T-helper 1 cell (primary cell): ENCODE data around the gene ZNF593OS.

Experiments
- DNase-seq, 5 donors: peaks; one replicate each; pipeline ENCODE4 v3.0.0-alpha.2; 2012 to 2020

The ZNF593OS gene

DNA sequence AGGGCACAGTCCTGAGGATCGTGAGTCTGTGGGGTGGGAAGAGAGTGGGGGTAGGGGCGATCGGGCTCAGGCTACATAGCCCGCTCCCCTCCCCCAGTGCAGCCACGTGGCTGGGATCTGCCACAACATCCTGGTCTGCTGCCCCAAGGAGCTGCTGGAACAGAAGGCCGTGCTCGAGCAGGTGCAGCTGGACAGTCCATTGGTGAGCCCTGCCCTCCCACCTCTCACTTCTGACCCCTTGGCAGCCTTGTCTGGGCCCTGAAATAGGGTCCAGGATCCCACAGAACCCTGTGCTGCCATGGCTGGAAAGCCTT is 10.7 kb upstream of the ZNF593OS start:
- DNase-seq = no peak

DNA sequence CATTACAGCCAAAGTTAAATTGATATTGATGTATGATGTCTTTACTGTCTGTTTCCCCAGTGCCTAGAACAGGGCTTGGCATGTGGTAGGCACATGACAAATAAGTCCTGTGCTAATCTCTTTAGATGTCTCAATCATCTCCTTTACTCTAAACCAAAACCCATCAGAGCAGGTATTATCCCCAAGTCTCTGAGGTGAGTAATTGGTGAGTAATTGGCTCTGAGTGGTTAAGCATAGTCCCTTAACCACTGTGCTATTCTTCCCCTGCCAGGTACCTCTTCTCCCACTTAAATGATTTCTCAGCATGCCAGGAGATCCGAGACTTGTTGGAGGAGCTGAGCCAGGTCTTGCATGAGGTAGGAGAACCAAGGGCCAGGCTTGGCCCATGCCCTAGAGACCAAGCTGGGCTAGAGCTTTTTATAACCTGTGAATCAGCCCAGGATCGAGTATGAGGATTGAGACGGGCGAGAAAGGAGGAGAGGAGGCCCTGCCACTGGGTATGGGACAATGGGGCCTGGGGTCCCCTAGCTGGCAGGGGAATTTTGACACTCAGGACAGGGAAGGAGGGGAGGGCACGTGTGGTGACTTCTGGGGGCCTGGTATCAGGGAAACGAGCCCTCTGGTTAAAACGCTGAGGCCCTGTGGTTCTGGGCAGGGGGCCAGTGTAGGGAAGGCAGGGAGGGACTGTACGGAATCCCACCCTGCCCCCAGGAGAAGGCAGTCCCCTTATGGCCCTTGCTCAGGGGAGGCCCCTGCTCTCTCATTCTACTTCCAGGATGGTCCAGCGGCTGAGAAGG is 10.2 kb upstream of the ZNF593OS start:
- no peak for DNase-seq

DNA sequence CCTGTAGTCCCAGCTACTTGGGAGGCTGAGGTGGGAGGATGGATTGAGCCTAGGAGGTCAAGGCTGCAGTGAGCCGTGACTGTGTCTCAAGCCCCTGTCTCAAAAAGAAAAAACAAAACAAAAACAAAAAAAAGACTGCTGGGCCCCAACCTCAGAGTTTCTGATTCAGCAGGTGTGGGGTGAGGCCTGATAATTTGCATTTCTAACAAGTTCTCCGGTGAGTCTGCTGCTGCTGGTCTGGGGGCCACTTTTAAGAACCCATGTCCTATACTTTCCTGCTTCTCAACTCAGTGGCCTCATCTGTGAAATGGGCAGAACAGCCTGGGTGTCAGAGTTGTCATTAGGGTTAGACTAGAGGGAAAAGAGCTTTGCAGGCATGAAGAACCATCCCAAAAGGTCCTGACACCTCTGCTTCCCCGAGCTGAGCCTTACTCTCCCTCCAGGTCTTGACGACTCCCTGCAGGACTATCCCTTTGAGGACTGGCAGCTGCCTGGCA is 8.4 kb upstream of the ZNF593OS start:
- no peak for DNase-seq

DNA sequence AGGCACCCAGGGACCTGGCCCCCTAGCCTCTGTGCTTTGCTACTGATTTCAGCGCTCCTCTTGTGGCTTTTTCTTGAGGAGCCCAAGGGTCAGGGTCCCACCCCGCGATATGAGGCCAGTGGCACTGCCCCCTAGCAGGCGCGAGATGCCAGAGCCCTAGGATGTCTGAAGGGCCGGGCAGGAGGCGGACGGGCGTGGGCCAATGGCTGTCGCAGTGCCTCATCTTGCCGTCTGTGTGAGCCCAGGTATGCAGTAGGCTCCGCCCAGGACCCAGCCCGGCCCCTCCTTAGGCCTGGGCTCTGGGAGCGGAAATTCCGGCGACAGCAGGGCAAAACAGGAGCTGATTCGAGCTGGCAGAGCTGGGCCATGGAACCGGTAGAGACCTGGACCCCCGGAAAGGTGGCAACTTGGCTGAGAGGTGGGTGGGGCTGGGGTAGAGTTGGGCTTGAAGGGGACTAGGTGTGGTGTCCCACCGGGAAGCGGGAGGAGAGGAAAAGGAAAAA is 5.6 kb upstream of the ZNF593OS start, which contains the start of gene CNKSR1:
CNKSR1 (plus strand) TSS at position 310 of the 503 bp plus-strand sequence; CDS start at position 367, 57 bp downstream.
- no peak for DNase-seq

DNA sequence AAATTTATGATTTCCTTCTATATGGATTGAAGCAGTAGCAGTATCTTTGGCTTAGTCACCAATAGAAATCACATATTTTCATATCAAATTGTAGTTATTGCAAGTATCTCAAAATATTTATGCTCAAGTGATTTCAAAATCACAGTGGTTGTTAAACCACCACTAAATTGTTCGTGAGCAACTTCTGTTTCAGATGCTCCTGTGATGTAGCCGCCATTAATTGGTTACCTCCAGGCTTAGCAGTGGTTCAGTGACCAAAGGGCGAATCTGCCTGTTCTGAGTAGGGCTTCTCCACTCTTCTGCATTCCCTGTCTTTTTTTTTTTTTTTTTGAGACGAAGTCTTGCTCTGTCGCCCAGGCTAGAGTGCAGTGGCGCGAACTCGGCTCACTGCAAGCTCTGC is 3.7 kb upstream of the ZNF593OS start:
- no peak for DNase-seq

DNA sequence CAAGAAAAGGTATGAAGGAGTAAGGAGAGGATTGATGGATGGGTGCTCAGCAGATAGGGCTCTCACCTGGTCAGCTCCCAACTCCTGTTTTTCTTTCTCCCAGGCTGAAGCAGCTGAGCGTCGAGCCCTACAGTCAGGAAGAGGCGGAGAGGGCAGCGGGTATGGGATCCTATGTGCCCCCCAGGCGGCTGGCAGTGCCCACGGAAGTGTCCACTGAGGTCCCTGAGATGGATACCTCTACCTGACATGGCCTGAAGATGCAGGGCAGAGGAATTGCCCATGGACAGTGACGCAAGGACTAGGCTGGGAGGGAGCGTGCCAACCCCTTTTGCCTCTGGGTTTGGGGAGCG is 1.2 kb downstream of the ZNF593OS start:
- DNase-seq = no peak

DNA sequence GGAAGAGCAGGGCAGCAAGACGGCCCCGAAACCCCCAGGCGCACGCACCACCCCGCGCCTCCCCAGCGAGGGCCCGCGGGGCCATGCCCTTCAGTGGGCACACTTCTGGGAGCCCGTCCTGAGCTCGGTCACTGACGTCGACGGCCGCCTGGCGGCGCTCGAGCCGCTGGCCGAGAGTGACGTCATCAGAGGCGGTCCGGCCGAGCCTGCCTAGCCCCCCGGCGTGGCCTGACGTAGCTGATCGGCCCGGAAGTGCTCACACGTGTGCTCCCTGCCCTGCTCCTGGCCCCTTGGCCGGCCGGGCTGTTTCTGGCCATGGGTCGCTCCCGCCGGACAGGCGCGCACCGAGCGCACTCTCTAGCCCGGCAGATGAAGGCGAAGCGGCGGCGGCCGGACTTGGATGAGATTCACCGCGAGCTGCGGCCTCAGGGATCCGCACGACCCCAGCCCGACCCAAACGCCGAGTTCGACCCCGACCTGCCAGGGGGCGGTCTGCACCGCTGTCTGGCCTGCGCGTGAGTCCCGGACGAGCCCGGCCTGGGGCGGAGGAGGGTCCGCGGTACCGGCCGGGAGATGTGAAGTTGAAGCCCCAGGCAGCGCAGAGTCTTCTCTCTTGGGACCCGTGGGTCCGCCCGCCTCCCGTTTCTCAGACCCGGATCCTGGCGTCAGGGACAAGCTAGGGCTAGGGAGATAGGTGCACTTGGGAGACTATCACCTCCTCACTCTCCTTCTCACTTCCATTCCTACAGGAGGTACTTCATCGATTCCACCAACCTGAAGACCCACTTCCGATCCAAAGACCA is 1.8 kb downstream of the ZNF593OS start, which contains the start of gene ZNF593:
ZNF593 (plus strand) TSS at position 240 of the 803 bp plus-strand sequence; CDS start at position 316, 76 bp downstream.
- peak; percentile 64 to 89 (median 77) for DNase-seq

DNA sequence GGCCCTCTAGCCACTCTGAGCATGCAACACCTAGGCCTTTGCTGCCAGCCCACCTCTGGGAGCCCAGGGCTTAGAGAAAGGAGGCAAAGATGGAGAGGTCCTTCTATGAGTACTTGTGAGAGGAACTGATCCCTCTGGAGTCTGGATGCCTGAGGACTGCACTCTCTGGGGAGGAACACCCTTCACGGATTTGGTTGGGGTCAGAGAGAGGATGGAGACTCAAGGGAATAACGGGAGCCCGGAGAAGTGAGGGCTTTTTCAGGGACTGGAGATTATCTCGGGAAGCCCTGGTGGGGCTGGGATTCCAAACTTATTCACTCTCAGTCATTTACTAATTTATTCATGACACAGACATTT is 2.5 kb downstream of the ZNF593OS start:
- DNase-seq = no peak

DNA sequence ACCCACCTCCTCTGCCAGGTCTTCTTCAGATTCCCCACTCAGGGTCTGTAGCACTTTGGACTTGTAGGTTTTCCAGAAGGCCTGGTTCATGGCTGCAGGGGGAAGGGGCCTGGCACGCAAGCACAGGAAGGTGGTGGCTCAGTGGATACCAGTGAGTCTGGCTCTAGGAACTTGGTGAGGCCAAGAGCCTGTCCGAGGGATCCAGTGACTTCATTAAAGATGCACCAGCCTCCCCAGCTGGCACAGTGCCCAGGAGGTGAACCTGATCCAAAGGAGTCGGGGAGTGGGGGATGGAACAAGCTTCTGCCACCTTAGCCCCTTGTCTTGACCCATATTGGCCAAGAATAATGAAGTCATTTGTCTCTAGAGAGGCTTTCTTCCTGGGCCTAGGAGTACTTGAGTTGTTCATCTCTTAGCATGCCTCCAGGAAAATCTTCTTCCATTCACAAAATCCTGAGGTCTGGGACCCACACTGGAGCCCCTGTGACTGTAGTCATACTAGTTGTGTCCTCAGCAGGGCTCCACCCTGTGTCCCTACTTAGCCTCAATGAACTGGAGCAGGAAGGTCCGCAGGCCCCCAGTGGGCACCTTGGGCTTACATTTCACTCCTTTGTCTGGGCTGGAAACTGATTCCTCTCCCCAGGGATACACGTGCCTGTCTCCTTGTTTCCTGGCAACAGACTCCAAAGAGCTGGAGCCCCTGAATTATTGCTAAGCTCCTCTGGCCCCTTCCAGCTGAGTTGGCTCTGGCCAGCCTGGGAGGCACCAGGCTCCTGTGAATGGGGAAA is 3.0 kb downstream of the ZNF593OS start, which contains the start of gene C1orf232:
C1orf232 (minus strand) TSS at position 554 of the 788 bp plus-strand sequence; CDS start at position 90, 464 bp downstream.
- DNase-seq = no peak

DNA sequence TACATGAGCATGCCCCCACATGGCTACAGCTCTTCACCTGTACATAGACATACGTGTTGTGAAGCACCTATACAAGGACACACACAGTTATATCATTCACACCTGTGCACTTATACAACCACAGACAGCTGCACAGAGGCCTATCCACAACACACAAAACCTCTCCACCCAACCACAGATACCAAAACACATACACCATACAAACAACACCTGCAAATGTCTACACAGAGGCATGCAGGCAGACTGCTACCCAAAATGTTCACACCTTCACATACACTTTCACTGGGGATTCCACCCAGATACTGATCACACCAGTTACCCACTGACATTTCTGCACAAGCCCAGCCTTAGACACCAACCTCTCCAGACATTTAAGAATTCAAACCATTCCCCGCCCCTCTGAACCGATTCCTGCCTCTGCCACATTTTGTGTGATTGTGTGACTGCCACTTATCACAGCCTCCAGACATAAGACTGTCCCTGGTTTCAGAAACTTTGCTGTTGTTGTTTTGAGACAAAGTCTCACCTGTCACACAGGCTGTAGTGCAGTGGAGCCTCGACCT is 4.8 kb downstream of the ZNF593OS start:
- peak in 1 of 5 donors; percentile 35 for DNase-seq

DNA sequence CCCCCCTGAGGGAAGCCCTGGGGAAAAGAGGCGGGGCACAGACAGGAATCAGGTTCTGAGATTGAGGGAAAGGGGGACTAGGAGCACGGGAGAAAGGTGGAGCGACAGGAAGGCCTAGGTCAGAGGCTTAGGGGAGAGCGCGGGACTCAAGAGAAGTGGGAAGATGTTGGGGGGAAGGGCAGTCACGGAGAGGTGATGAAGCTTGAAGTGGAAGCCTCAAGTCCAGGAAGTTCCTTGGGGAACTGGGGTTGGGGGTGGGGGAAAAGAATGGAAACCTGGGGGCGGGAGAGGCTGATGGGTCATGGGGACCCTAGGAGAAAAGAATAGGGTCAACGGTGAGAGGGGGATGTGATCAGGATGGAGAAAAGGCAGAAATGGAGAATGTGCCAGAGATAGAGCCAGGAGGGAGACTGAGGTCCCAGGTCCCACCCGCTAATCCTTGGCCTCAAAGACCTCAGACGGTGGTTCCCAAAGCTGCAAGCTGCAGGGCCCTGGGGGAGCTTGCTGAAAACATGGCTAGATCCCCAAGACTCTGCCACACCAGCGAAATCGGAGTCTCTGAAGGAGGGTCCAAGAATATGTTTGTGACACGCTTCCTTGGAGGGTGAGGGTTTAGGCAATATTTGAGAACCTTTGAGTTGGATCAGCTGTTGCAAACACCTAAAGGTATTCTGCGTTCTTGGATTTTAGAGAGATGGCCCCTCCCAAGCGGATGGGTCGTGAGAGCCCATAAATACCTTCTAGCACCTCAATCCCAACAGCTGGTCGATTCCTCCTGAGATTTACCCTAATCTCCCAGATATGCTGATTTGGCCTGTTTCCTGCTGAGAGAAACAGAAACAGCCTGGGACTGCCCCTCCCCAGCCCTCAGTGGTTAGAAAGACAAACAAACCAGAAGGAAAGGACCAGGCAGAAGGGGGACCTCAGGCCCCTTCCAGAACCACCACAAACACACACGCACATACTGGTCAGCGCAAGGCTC is 6.5 kb downstream of the ZNF593OS start:
- DNase-seq = no peak

DNA sequence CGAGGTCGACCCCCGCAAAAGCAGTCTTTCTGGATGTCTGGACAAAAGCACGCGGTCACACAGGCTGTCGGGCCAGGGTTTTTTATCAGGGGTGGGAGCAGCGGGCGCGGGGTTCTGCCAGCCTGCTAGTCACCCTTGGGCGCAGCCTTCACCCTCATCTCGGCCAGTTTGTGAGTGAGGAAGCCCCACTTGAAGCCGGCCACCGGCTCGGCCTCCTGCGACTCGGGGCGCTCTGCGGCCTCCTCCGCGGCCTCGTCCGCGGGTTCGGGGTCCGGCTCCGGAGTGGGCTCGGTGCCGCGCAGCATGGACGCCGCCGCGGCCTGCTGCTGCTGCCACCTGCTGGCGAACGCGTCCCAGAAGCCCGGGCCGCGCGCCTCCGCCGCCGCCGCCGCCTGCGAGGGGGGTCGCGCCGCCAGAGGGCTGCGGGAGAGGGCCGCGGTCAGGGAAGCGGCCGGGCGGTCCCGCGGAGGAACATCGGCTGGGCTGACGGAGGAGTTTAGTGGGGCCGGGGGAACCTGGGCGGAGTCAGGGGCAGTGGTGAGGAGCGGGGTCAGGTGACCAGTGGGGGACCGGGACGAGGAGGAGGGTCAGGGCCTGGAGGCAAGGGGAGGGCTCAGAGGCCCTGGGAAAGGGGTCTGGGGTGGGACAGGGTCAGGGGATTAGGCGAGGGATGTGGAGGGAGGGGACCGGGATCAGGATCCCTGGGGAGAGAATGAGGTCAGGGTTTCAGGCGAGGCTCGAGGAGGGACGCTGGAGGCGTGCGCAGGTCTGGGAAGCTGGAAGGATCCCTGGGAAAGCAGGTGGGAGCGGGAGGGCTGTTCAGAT is 7.4 kb downstream of the ZNF593OS start:
- DNase-seq = peak in 4 of 5 donors; percentile 22 to 51 (median 34)

DNA sequence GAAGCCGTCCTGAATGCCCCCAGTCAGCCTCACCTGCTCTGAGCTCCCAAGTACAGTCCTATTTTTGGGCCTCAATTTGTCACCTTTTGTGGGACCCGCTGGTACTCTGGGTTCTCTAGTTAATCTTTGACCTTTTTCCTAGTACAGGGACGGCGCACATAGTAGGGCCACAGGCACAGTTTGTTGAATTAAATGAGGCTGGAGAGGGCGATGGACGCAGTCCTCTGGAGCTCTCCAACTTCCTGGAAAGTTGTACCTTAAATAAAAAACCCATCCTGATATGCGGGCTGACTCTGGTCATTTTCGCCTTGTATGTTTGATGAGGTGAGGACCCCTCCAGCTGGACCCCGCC is 8.0 kb downstream of the ZNF593OS start:
- no peak for DNase-seq

DNA sequence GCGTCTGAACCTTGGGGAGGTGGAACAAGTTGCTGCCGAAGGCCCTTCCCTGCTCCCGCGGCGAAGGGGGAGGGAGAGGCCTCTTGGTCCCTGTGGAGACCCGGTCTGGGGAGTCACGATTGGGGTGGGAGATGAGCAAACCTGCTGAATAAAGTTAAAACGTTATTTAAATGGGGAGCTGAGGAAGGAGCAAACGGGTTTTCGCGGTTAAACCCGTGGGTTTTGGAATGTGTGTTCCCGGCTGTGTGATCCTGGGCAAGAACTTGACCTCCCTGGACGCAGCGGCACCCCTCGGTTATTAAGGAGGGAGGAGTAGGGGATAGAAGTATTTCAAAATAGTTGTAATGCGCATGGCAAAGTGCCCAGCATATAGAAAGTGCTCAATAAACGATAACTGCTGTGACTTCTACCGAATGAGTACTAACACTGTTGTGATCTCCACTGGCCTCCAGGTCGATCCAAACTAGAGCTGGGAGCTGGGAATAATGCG is 9.4 kb downstream of the ZNF593OS start:
- no peak for DNase-seq

DNA sequence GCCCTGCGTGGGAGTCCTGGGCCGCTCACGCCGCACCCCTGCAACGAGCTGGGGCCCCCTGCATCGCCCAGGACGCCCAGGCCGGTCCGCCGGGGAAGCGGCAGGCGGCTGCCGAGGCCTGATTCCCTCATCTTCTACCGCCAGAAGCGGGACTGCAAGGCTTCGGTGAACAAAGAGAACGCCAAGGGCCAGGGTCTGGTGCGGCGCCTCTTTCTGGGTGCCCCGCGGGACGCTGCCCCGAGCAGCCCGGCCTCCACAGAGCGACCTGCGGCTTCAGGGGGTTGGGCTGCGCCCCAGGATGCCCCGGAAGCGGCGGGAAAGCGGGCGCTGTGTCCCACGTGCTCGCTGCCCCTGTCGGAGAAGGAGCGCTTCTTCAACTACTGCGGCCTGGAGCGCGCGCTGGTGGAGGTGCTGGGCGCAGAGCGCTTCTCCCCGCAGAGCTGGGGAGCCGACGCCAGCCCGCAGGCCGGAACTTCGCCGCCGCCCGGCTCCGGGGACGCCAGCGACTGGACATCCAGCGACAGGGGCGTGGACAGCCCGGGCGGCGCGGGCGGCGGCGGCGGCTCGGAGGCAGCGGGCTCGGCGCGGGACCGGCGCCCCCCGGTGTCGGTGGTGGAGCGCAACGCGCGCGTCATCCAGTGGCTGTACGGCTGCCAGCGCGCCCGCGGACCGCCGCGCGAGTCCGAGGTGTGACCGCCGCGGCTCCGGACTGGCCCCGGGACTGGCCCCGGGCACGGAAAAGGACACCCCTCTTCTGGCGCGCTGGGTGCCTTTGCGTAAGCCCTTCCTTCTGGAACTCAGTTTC is 10.0 kb downstream of the ZNF593OS start:
- peak in 3 of 5 donors; percentile 20 to 34 (median 33) for DNase-seq

DNA sequence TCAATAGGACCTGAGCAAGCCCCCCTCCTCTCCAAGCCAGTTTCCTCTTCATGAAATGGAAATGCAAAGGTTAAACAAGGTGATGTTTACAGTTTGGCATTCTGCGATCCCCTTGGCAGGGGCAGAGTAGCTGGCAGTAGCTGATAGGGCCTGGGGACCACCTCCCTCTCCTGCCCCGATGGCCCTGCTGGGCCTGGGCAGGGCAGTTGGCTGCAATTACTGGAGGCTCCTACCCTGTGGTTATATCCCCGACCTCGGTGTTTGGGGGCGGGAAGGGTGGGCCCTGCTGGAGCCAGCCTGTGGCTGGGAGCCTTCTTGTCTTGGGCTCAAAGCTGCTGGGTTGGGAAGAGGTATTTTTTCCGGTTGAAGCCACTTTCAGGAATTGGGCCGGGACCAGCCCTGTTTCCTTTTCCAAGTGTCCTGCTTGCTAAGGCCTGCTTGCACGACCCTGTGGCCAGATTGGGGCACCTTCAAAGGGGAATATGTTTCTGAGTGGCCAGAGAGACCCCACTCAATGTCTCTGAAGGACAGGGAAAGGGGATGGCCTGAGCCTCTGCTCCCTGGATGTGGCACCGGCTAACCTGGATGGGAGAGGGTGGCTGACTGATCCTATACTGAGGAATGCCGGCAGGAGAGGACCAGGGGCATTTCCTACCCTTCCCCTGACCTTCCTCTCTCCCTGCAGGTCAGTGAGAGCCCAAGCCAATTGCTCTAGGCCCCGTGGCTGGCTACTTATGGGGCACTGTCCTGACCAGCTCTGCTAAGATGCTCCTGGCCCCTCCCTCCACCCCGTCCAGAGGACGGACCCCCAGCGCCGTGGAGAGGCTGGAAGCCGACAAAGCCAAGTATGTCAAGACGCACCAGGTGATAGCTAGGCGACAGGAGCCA is 10.9 kb downstream of the ZNF593OS start:
- no peak for DNase-seq

DNA sequence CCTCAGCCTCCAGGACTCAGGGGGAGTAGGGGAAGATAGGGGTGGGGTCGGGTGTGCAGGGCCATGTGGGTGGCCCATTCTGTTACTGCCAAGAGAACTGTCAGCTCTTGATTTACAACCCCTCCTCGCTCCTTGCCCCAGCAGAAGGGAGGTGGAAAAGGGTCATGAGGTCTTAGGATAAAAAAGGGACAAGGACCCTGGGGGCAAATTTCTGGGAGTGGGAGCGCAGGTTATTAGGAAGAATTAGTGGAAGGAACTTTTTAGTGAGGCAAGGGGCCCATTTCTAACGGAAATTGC is 11.9 kb downstream of the ZNF593OS start:
- no peak for DNase-seq
